Panc1 (cell line): ENCODE measurements around the gene SCP2D1. TPM values are rescaled to one million over a fixed set of nuclear protein-coding genes. Genes with fewer than 3 reads are reported as not detected.

Source experiments
- ATAC-seq: fragments of 200-7000 bp; cut with Tn5 transposase; 2 replicates; pipeline ENCODE4 v1.9.1; 2020; ENCODE audit warnings: mild to moderate bottlenecking, moderate library complexity
- BruUV-seq: library from RNA; stranded (reverse); fragments of 400-500 nt; replicated peaks from 2 replicates; lab custom pipeline; 2021; lab: Mats Ljungman, UMichigan
- CTCF ChIA-PET: fragments of 300-600 bp; sonication (Branson Sonifier 250); formaldehyde crosslinking; loops from one replicate; lab custom pipeline; 2022; ENCODE audit warnings: antibody characterized with exemption; lab: Charles Lee
- POLR2A ChIA-PET: fragments of 300-600 bp; sonication (Branson Sonifier 250); formaldehyde crosslinking; loops from one replicate; lab custom pipeline; 2022; ENCODE audit warnings: antibody characterized with exemption; lab: Charles Lee
- DNase-seq: peaks from one replicate; pipeline ENCODE4 v3.0.0-alpha.2; 2010; ENCODE audit warnings: low read depth, low spot score
- H3K27ac ChIP-seq: 2 replicates; pipeline ENCODE4 v1.5.1; 2011; ENCODE audit warnings: mild to moderate bottlenecking, low read length, inconsistent platforms
- H3K27me3 ChIP-seq: fragments of 200-500 bp; sonication (Bioruptor generic); 2 replicates; pipeline ENCODE4 v1.6.0; 2014; ENCODE audit warnings: low read length, inconsistent platforms; ENCODE audit not compliant: control insufficient read depth, insufficient read depth
- H3K36me3 ChIP-seq: fragments of 200-500 bp; sonication (Bioruptor generic); 2 replicates; pipeline ENCODE4 v1.5.1; 2014; ENCODE audit warnings: inconsistent platforms, mild to moderate bottlenecking, low read length, moderate library complexity; ENCODE audit not compliant: control insufficient read depth, insufficient read depth
- H3K4me1 ChIP-seq: 2 replicates; pipeline ENCODE4 v1.5.1; 2011; ENCODE audit warnings: inconsistent platforms, mild to moderate bottlenecking, low read length, moderate library complexity; ENCODE audit not compliant: control insufficient read depth, insufficient read depth
- H3K4me3 ChIP-seq, 2 experiments: 2 replicates each; pipeline ENCODE4 v1.5.1; 2011 to 2012; ENCODE audit warnings: low read depth in 2 of 2, low read length in 2 of 2, mild to moderate bottlenecking in 2 of 2, inconsistent platforms in 1 of 2, moderate library complexity in 1 of 2
- H3K9me3 ChIP-seq: fragments of 200-500 bp; sonication (Bioruptor generic); 2 replicates; pipeline ENCODE4 v1.5.1; 2014; ENCODE audit warnings: low read depth, mild to moderate bottlenecking, inconsistent platforms, low read length, moderate library complexity; ENCODE audit not compliant: control insufficient read depth, insufficient read depth
- POLR2AphosphoS5 ChIP-seq: IDR thresholded peaks from 2 replicates; pipeline ENCODE4 v1.6.1; 2012; ENCODE audit warnings: mild to moderate bottlenecking, low read depth, low read length, moderate library complexity
- SIN3A ChIP-seq: IDR thresholded peaks from 2 replicates; pipeline ENCODE4 v1.6.1; 2012; ENCODE audit warnings: low read depth, mild to moderate bottlenecking, low read length, moderate library complexity, borderline replicate concordance; ENCODE audit not compliant: insufficient read depth
- TCF7L2 ChIP-seq: IDR thresholded peaks from 2 replicates; pipeline ENCODE4 v1.6.1; 2011; ENCODE audit warnings: mild to moderate bottlenecking, low read depth, low read length, inconsistent platforms
- in situ Hi-C: cut with HindIII; loops from 2 replicates; pipeline ENCODE4 v1.10.0; 2016; ENCODE audit warnings: low sequenced_read_pairs, low pct_unique_long_range_greater_than_20kb
- intact Hi-C: fragments of 100-400 bp; cut with micrococcal nuclease; formaldehyde crosslinking; loops from one replicate; pipeline ENCODE4 v1.10.0; 2022; ENCODE audit not compliant: unreplicated experiment
- total RNA-seq: library from RNA; stranded (reverse); gene quantifications from one replicate; pipeline ENCODE4 v1.2.1, GENCODE V29; 2021; ENCODE audit not compliant: unreplicated experiment
- TF ChIP-seq, protein P1 (sequence below), 2 experiments: IDR thresholded peaks; 2 replicates each; pipeline ENCODE4 v1.6.1; 2011 to 2012; ENCODE audit warnings: low read depth in 2 of 2, control low read depth in 1 of 2, low read length in 1 of 2, mild to moderate bottlenecking in 1 of 2, moderate library complexity in 1 of 2; ENCODE audit not compliant: insufficient read depth in 1 of 2
- TF ChIP-seq, protein P2 (sequence below): fragments of 450-650 bp; IDR thresholded peaks from 2 replicates; pipeline ENCODE4 v1.5.1; 2017; ENCODE audit warnings: mild to moderate bottlenecking

Gene SCP2D1
- total RNA-seq, 1 experiment from 2014 or later, result not detected

DNA sequence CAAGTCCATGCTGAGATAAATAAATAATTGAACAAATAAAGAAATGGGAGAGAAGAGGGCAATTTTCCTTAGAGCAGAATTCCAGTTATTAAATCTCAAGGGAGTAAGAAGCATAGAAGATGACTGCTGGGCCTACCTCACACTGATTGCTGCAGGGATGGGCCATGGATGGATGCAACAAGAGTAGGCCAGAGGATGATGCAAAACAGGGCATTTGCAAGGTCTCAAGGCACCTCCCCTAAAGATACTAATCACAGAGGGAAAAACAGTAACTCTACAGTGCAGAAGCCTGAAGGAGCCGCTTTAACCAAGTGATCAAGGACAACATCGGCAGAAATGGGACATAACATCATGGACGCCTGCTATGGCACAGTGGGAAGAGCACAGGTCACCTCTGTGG is 1.7 kb upstream of the SCP2D1 start:
- Histone ChIP-seq H3K27me3 (no peaks in the 10 kb centered on the region), H3K4me1 (no peaks in the 10 kb centered on the region), H3K36me3 (no peaks in the 10 kb centered on the region), H3K27ac (no peak overlapping the region), H3K4me3 (no peak overlapping the region), H3K9me3 (no peaks in the 10 kb centered on the region)
- no peak for ATAC-seq
- ChIA-PET POLR2A (no interaction called here), CTCF (no interaction called here)
- BruUV-seq, result no TSS peak
- TF ChIP-seq, protein P1, sequence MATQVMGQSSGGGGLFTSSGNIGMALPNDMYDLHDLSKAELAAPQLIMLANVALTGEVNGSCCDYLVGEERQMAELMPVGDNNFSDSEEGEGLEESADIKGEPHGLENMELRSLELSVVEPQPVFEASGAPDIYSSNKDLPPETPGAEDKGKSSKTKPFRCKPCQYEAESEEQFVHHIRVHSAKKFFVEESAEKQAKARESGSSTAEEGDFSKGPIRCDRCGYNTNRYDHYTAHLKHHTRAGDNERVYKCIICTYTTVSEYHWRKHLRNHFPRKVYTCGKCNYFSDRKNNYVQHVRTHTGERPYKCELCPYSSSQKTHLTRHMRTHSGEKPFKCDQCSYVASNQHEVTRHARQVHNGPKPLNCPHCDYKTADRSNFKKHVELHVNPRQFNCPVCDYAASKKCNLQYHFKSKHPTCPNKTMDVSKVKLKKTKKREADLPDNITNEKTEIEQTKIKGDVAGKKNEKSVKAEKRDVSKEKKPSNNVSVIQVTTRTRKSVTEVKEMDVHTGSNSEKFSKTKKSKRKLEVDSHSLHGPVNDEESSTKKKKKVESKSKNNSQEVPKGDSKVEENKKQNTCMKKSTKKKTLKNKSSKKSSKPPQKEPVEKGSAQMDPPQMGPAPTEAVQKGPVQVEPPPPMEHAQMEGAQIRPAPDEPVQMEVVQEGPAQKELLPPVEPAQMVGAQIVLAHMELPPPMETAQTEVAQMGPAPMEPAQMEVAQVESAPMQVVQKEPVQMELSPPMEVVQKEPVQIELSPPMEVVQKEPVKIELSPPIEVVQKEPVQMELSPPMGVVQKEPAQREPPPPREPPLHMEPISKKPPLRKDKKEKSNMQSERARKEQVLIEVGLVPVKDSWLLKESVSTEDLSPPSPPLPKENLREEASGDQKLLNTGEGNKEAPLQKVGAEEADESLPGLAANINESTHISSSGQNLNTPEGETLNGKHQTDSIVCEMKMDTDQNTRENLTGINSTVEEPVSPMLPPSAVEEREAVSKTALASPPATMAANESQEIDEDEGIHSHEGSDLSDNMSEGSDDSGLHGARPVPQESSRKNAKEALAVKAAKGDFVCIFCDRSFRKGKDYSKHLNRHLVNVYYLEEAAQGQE (IDR thresholded peaks at IDR 0.05; ENCODE audit: insufficient read depth in 1 of 2, low read depth in 2 of 2, low read length in 1 of 2), result no peak
- TF ChIP-seq, protein P2, sequence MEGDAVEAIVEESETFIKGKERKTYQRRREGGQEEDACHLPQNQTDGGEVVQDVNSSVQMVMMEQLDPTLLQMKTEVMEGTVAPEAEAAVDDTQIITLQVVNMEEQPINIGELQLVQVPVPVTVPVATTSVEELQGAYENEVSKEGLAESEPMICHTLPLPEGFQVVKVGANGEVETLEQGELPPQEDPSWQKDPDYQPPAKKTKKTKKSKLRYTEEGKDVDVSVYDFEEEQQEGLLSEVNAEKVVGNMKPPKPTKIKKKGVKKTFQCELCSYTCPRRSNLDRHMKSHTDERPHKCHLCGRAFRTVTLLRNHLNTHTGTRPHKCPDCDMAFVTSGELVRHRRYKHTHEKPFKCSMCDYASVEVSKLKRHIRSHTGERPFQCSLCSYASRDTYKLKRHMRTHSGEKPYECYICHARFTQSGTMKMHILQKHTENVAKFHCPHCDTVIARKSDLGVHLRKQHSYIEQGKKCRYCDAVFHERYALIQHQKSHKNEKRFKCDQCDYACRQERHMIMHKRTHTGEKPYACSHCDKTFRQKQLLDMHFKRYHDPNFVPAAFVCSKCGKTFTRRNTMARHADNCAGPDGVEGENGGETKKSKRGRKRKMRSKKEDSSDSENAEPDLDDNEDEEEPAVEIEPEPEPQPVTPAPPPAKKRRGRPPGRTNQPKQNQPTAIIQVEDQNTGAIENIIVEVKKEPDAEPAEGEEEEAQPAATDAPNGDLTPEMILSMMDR, result no peak
- no peak for TF ChIP-seq TCF7L2
- no peak for TF ChIP-seq SIN3A
- no peak for DNase-seq
- intact Hi-C loops (no loop called here), in situ Hi-C loops (no loop called here)

DNA sequence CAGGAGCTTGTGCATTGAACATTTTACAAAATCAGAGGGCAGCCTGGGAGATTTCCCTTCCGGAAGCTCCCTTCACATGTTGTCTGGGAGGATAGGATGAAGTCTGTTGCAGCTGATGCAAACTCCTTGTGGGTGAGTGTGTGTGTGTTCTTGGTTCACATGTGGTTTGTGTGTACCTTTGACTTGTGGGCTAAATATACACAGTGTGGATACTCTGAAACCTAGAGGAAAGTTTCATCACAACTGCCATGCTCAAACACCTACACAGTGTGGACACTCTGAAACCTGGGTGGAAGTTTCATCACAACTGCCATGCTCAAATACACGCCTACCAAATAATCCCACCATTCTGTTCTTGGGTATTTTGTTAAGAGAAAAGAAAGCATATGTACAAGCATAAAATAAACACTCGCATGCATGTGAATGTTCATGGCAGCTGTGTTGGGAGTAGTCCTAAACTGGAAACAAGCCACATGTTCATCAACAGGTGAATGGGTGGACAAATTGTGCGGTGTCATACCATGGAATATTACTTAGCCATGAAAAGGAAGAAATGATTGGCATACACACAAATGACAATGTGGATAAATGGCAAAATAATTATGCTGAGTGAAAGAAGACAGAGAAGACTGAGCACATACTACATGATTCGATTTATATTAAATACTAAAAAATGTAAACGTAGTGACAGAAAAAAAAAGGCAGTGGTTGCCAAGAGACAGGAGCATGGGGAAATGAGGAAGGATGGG is 1.8 kb downstream of the SCP2D1 start:
- CTCF ChIA-PET, result no interaction called here
- H3K9me3 ChIP-seq, result no peaks in the 10 kb centered on the region
- H3K4me3 ChIP-seq, result no peak overlapping the region
- H3K36me3 ChIP-seq, result no peaks in the 10 kb centered on the region
- ATAC-seq, result no peak
- POLR2A ChIA-PET, result no interaction called here
- in situ Hi-C loops, result no loop called here
- H3K4me1 ChIP-seq, result no peaks in the 10 kb centered on the region
- no peak overlapping the region for H3K27ac ChIP-seq
- no peaks in the 10 kb centered on the region for H3K27me3 ChIP-seq
- no peak for DNase-seq
- no TSS peak for BruUV-seq
- TF ChIP-seq, protein P1 (IDR thresholded peaks at IDR 0.05; ENCODE audit: insufficient read depth in 1 of 2, low read depth in 2 of 2, low read length in 1 of 2), result no peak
- TF ChIP-seq POLR2AphosphoS5 (no peak), SIN3A (no peak), TCF7L2 (no peak)
- TF ChIP-seq, protein P2, result no peak
- intact Hi-C loops, result no loop called here
